NCI-H2171 treated with DMSO at 0.1 percent for 48 hours (cell line): ENCODE measurements around the gene NEK8.
A peak's percentile ranks its signal among the peaks of the same experiment; 100 is the strongest.
"Not testable (repeated sequence)": the region's sequence is repeated elsewhere in the genome, so short reads cannot be mapped to it uniquely, and the experiment has no call there.

Experiments used
- DNase-seq: peaks from one replicate; lab custom pipeline; 2025; lab: John Stamatoyannopoulos, UW

Gene NEK8

DNA sequence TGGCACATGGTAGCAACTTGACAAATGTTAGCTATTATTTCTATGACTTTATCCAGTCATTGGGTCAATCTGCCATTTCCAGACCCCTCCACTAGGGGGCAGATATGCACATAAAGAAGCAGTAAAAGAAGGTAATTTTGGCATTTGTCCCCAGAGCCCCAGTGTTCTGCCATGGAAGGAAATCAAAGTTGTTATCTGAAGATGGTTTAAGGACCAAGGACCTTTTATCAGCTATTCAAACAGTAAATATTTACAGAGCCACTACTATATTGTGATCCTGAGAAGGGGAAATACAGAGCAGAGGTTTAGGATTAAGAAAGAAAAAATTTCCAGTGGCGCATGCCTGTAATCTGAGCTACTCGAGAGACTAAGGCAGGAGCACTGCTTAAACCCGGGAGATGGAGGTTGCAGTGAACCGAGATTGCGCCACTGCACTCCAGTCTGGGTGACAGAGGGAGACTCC is 35.2 kb downstream of the NEK8 start:
- peak; percentile 69 for DNase-seq

DNA sequence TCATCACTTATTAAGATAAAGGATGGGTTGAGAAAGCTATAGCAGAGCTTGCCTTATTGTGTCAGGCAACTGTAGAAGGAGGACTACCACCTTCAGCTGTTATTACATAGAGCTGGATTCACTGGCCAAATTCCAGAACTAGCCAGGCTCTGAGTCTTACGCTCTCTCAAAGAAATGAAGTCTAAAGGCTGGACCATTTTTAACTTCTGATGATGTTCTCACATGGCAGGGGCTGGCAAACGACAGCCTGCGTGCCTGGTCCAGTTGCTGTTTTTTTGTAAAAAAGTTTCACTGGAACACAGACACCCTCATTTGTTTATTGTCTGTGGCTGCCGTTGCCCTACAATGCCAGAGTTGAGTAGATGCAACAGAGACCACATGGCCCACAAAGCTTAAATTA is 36.5 kb downstream of the NEK8 start:
- DNase-seq: no peak

DNA sequence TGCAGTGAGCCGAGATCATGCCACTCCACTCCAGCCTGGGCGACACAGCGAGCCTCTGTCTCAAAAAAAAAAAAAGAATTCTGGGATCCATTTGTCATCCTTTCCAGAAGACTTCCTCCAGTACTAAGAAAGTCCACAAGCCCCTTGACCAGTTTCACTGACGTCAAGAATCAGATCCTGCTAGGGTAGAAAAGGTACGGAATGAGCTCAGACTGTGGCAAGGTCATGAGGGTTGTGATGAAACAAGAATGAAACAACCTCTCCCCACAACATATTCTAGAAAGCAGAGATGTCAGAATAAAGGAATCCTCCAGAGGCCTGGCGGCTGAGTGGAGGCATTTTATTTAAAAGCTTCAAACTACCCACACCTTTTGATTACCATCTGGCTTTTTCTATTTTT is 45.1 kb downstream of the NEK8 start:
- no peak for DNase-seq

DNA sequence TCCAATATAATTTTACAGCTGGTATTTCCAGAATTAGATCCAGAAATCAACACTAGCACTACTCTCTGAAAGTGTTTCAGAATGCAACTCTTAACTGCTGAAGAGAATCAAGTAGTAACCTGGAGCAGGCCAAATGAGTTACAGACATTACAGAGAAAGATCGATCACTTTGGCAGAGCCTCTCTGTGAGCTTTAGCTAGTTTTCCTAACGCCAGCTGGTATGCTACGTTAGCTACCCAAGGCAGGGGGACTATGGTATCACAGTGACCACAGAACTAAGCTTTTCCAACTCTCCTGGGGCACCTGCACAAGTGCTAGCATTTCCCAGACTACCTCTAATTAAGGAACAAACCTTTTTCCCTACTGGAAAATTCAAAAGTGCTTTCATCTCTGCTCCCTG is 45.6 kb downstream of the NEK8 start:
- peak; percentile 57 for DNase-seq

DNA sequence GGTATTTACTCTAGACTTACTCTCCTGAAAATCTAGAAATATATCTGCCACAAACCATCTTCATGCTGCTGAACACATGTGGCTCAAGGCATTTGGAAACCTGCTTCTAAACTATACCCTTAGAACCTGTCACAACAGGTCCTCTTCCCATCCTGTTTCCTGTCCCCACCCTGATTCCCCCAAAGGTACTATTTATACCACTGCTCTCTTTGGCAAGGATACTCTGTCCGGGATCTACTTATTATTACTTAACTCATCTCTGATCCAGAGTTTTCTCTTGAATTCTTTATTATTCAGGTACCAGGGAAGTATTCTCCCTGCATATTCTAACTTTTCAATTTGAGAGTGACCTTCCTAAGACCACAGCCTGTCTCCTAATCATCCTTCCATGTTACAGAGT is 48.6 kb downstream of the NEK8 start:
- DNase-seq: no peak

DNA sequence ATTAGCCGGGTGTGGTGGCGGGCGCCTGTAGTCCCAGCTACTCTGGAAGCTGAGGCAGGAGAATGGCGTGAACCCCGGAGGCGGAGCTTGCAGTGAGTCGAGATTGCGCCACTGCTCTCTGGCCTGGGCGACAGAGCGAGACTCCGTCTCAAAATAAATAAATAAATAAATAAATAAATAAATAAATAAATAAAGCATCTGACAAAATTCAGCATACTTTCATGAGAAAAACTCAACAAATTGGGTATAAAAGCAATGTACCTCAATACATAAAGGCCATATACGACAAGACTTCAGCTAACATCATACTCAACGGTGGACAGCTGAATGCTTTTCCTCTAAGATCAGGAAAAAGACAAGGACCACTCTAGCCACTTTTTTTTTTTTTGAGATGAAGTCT is 51.0 kb downstream of the NEK8 start:
- not testable (repeated sequence) for DNase-seq

DNA sequence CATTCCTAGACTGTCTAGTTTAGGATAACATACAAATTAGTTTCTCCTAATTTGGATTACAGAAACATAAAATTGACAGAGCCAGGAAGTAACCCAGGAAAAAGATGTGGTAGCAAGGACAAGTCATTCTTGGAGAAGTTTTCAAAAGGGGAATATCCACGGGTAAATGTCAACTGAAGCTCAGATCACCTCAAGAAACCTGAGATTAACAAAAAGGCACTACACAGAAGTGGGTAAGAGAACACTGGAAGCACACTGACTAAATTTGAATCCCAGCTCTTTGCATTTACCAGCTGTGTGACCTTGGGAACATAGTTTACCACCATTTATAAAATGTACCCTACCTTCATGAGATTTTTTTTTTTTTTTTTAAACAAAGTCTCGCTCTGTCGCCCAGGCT is 54.6 kb downstream of the NEK8 start:
- DNase-seq: no peak

DNA sequence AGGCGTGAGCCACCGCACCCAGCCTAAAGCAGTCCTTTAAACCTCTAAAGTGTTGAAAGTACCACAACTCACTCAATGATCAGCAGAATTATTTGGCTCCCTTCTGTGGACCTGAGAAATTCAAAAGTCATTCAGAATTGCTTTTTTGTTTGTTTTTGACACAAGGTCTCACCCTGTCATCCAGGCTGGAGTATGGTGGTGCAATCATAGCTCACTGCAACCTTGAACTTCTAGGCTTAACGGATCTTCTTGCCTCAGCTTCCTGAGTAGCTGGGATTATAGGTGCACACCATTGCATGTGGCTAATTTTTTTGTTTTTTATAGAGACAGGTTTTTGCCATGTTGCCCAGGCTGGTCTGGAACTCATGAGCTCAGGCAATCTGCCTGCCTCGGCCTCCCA is 59.5 kb downstream of the NEK8 start:
- no peak for DNase-seq
